Right cardiac atrium (tissue), 5 donors: ENCODE data around the gene TP53I13. TPM values are rescaled to one million over a fixed set of nuclear protein-coding genes. Genes with fewer than 3 reads are reported as not detected.

Source experiments
- ATAC-seq, 2 donors: fragments of 200-7000 bp; cut with Tn5 transposase; one replicate each; pipeline versions ENCODE4 v1.8.0 to v1.9.1; 2020; ENCODE audit warnings: moderate library complexity in 2 of 2, mild to moderate bottlenecking in 1 of 2
- DNase-seq, 3 donors: peaks; one replicate each; pipeline ENCODE4 v3.0.0-alpha.2; 2020
- H3K27ac ChIP-seq: one replicate; pipeline ENCODE4 v1.5.1; 2013; ENCODE audit warnings: mild to moderate bottlenecking, low read length, control low read depth, moderate library complexity
- H3K27me3 ChIP-seq: one replicate; pipeline ENCODE4 v1.6.1; 2013; ENCODE audit not compliant: control insufficient read depth, insufficient read depth
- H3K4me1 ChIP-seq: one replicate; pipeline ENCODE4 v1.6.1; 2013; ENCODE audit warnings: low read length; ENCODE audit not compliant: control insufficient read depth, insufficient read depth
- H3K4me3 ChIP-seq: one replicate; pipeline ENCODE4 v1.5.1; 2013; ENCODE audit warnings: low read length, control low read depth
- H3K9me3 ChIP-seq: one replicate; pipeline ENCODE4 v1.6.1; 2013; ENCODE audit warnings: low read length; ENCODE audit not compliant: control insufficient read depth
- WGBS: extraction: QIAGEN DNeasy Blood & Tissue Kit; methylation state at CpG from one replicate; pipeline ENCODE4 v1.1.7; 2013; 5-methylcytosine and 5-hydroxymethylcytosine counted together
- intact Hi-C, 4 donors: fragments of 100-400 bp; cut with DNase I; formaldehyde crosslinking; loops; one replicate each; pipeline versions ENCODE4 v1.11.0 to v1.14.0; 2022 to 2023
- polyA plus RNA-seq: library from polyadenylated mRNA; stranded (reverse); fragments of 200-250 nt; gene quantifications from one replicate; pipeline ENCODE4 v1.2.3, GENCODE V29; 2013
- total RNA-seq, 4 donors: library from RNA; stranded (reverse); fragmentation: NEBNext Ultra II Directional; extraction: Animal tissue kit (Norgen Biotek cat#: 25700); gene quantifications; one replicate each; pipeline ENCODE4 v1.2.1, GENCODE V29; 2021
- donor health status: healthy with polysubstance abuse.
- donor health status: DM: no; HTN: yes; CAD: no.
- donor health status: DM: no; HTN: no; CAD: no.
- donor health status: DM: no; HTN: yes; CAD: no; lungs with severe emphysema.
- donor health status: DM: yes; HTN: yes; CAD: no.

The TP53I13 gene
- total and polyA plus RNA-seq, 5 donors, result 30.6 to 53.0 (median 43.8) TPM

DNA sequence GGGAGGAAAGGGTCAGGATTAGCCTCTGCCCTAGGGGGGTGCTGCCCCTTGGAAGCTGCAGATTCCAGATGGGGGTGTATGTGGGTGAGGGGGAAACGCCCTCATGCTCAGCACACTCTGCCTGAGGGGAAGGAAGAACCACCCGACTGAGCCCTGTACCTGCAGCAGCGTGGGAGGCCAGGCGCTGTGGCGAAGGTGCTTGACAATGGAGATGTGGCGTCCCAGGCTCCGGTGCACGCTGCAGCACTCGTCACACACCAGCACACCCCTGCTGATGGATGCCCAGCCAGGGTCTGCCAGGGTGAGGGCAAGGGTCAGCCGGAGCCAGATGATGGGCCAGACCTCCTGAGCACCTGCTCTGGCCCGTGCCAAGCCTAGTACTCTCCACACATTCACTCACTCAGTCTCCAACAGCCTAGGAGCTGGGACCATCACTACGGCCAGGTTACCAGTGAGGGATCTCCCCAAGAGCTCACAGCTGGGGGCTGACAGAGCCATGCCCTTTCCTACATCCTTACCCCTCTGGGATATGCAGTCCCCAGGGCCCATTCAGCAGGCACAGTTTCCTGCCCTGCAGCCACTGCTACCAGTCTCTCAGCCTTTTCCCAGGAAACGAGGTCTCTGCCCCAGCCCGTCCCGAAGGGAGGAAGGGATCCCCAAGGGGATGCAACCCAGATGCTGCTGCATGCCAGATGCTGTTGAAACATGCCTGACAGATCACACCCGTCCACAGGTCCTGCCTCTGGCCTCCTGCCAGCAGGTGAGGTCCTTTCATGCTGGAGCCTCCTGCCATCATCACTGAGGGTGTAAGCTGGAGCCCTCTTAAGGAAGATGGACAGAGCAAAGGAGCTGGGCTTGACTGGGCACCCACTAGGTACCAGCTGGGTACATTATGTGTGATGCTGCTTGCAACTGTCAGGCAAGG, 15.1 kb downstream of the TP53I13 start:
- no peak for ATAC-seq
- Histone ChIP-seq H3K9me3 (no peaks in the 10 kb centered on the region), H3K27ac (peak overlapping the region; percentile 90), H3K4me3 (no peak overlapping the region), H3K4me1 (peaks cover 18% of the 10 kb centered on the region), H3K27me3 (no peaks in the 10 kb centered on the region)
- intact Hi-C loops, result no loop called here
- peak in 2 of 3 donors; percentile 56 to 63 for DNase-seq
- WGBS, result 81% methylated on average over 16 of the region's 16 CpGs

DNA sequence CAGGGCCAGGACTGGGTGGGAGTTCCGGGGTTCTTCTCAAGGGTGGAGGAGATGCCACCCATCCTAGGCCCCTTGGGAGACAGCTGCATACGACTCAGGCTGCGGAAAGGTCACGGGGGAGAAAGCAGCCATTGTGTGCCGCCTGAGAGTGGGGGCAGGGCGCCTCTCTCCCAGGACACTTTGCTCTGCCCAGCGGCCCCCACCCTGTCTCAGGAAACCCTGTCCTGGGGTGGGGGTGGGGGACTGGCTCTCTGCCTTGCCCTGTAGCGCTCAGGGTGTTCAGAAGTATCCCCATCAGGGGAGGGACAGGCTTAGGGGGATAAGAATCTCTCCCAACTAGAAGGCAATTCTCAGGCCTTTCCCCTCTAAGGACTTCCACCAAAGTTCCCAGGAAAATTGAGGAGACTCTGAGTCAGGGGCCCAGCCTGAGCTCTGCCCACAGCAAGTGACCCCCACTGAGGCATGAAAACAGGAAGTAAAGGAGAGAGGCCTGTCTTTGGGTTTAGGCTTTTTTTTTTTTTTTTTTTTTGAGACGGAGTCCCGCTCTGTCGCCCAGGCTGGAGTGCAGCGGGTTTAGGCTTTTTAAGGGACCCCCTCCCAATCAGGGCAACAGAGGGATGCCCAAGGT, 16.1 kb downstream of the TP53I13 start:
- Histone ChIP-seq H3K27me3 (no peaks in the 10 kb centered on the region), H3K27ac (peak overlapping the region; percentile 90), H3K9me3 (no peaks in the 10 kb centered on the region), H3K4me1 (peaks cover 18% of the 10 kb centered on the region), H3K4me3 (no peak overlapping the region)
- WGBS, result 57% methylated on average over 12 of the region's 12 CpGs
- DNase-seq (peak; percentile 61 to 84 (median 82)), ATAC-seq (peak; percentile 23 to 60)
- intact Hi-C loops, result no loop called here

- intact Hi-C loops, result no loop called here
- peak; percentile 4 to 64 for ATAC-seq
- 64% methylated on average over 8 of the region's 8 CpGs for WGBS
- DNase-seq, result peak; percentile 74 to 84 (median 75)
- Histone ChIP-seq H3K27ac (peak overlapping the region; percentile 90), H3K4me1 (peaks cover 19% of the 10 kb centered on the region), H3K4me3 (peak overlapping the region; percentile 41), H3K9me3 (no peaks in the 10 kb centered on the region), H3K27me3 (no peaks in the 10 kb centered on the region)
These were observed 16.7 kb downstream of the TP53I13 start for GRCh38 chr17:29585080-29585751.

DNA sequence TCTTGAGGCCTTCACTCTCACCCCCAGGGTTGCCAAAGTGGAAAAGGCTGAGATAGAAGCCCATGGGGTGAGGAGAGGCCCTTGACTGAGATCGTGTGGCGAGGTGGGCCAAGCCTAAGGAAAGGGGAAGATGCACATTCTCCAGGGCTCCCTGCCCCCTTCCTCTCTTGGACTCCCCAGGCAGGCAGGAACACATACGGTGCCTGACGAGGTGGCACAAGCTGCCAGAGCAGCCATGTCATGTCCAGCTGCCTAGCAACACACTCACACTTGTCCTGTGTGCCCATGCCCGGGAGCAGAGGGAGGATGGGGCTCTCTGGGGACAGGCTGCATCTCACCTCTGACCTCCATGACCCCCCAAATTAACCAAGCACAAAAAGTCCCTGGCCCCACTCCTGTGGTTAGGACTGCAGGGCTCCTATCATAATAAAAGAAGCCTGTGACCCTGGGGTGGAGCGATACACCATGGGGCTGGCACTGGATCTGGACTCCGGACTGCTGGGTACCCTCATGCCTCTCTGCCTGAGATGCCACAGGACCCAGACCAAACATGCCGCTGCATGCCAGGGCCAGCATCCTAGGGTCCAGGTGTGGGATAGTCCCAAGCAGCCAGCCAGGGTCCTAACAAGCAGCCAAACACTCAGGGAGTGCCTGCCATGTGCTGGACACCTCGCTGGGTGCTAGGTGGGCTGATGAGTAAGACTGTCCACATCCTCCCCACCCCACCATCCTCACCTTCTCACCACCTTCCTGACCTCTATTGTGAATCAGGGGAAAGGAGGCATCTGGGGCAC, 18.4 kb downstream of the TP53I13 start:
- Histone ChIP-seq H3K4me1 (peaks cover 21% of the 10 kb centered on the region), H3K9me3 (no peaks in the 10 kb centered on the region), H3K27ac (peak overlapping the region; percentile 61), H3K4me3 (no peak overlapping the region), H3K27me3 (no peaks in the 10 kb centered on the region)
- no peak for ATAC-seq
- DNase-seq, result peak in 2 of 3 donors; percentile 58 to 66
- WGBS, result 64% methylated on average over 9 of the region's 9 CpGs
- intact Hi-C loops, result no loop called here

- 73% methylated on average over 6 of the region's 6 CpGs for WGBS
- DNase-seq (peak in 1 of 3 donors; percentile 28), ATAC-seq (no peak)
- Histone ChIP-seq H3K27me3 (no peaks in the 10 kb centered on the region), H3K4me3 (peak overlapping the region; percentile 89), H3K4me1 (peaks cover 21% of the 10 kb centered on the region), H3K9me3 (no peaks in the 10 kb centered on the region), H3K27ac (peak overlapping the region; percentile 61)
- intact Hi-C loops, result no loop called here
These were observed 19.1 kb downstream of the TP53I13 start for GRCh38 chr17:29587591-29587990.

GRCh38 chr17:29588017-29588561, 19.6 kb downstream of the TP53I13 start:
- no peak for ATAC-seq
- Histone ChIP-seq H3K4me3 (peak overlapping the region; percentile 89), H3K9me3 (no peaks in the 10 kb centered on the region), H3K27me3 (no peaks in the 10 kb centered on the region), H3K27ac (peak overlapping the region; percentile 52), H3K4me1 (peaks cover 21% of the 10 kb centered on the region)
- intact Hi-C loops, result no loop called here
- no peak for DNase-seq
- 18% methylated on average over 8 of the region's 8 CpGs for WGBS

GRCh38 chr17:29588562-29589411, 20.3 kb downstream of the TP53I13 start:
- Histone ChIP-seq H3K9me3 (no peaks in the 10 kb centered on the region), H3K4me1 (peaks cover 19% of the 10 kb centered on the region), H3K4me3 (peak overlapping the region; percentile 89), H3K27ac (peak overlapping the region; percentile 52), H3K27me3 (no peaks in the 10 kb centered on the region)
- intact Hi-C loops, result no loop called here
- DNase-seq (peak in 2 of 3 donors; percentile 78 to 79), ATAC-seq (no peak)
- under 1% methylated on average over 69 of the region's 72 CpGs for WGBS

GRCh38 chr17:29589524-29590410, 21.3 kb downstream of the TP53I13 start, which contains the start of gene GIT1:
Gene GIT1 (minus strand): TSS chr17:29589648. CDS start chr17:29589378, 270 bp downstream.
- peak; percentile 63 to 78 for ATAC-seq
- Histone ChIP-seq H3K27ac (peak within 1 kb of the TSS; percentile 52), H3K4me3 (peak within 1 kb of the TSS; percentile 89), H3K27me3 (no peaks in the 10 kb centered on the region), H3K9me3 (no peaks in the 10 kb centered on the region), H3K4me1 (peaks cover 14% of the 10 kb centered on the region)
- 4% methylated on average over 70 of the region's 70 CpGs for WGBS
- DNase-seq, result peak; percentile 87 to 95 (median 95)
- intact Hi-C loops, result no loop called here
